ENCODE data around the gene DES.

DNA sequence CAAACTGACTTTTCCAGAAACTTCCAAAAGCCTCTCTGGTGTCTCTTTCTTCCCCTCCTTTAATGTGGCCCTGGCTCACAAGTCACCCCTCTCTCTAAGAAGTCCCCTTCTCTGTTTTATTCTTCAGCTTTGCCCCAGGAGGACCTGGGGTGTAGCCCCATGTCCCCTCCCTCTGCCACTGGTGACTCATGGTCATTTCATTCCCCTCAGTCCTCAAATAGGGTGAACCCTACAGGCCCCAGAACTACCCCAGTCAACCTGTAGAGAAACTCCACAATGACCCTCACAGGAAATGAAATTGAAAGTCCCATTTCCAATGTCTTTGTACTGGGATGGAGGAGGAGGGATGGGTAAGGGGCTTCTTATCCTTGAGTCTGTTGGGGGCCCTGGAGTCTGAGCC, 10.3 kb downstream of the DES start:
- TF ChIP-seq CTCF (conservative IDR thresholded peaks at IDR 0.05; ENCODE audit: low read depth in 2 of 2): no peak
- no peak for TF ChIP-seq REST (IDR thresholded peaks at IDR 0.05; ENCODE audit: unreplicated experiment)
- TF ChIP-seq ZNF331 (CRISPR knock-in tag; IDR thresholded peaks at IDR 0.05; ENCODE audit: low read depth): no peak
- no peak for TF ChIP-seq POLR2AphosphoS5 (IDR thresholded peaks at IDR 0.05; ENCODE audit: low read depth)
- no peak for TF ChIP-seq EZH2 (IDR thresholded peaks at IDR 0.05; ENCODE audit: low read depth, unreplicated experiment)
- TF ChIP-seq CREB1 (CRISPR knock-in tag; IDR thresholded peaks at IDR 0.05; ENCODE audit: low read depth): no peak
- no peak for TF ChIP-seq ETS1 (IDR thresholded peaks at IDR 0.05)
- TF ChIP-seq EZH2phosphoT487 (IDR thresholded peaks at IDR 0.05; ENCODE audit: unreplicated experiment): no peak
- TF ChIP-seq ZNF114 (CRISPR knock-in tag; IDR thresholded peaks at IDR 0.05): no peak
- no peak for TF ChIP-seq NANOG (IDR thresholded peaks at IDR 0.05; ENCODE audit: borderline replicate concordance)
